HG03135 (cell line): Measurements from ENCODE around the gene RTEL1.
"Not testable (repeated sequence)": the region's sequence is repeated elsewhere in the genome, so short reads cannot be mapped to it uniquely, and the experiment has no call there.

Experiments used
- ATAC-seq: cut with Tn5 transposase; IDR thresholded peaks from one replicate; pipeline ENCODE4 v1.9.1; 2021; ENCODE audit warnings: mild to moderate bottlenecking, moderate library complexity; ENCODE audit not compliant: unreplicated experiment

The RTEL1 gene

GRCh38 chr20:63708301-63709148 is 50.4 kb downstream of the RTEL1 start:
- ATAC-seq = peak; percentile 10

- ATAC-seq = no peak
Observed at GRCh38 chr20:63709149-63709527, 51.0 kb downstream of the RTEL1 start.

- no peak for ATAC-seq
Observed at GRCh38 chr20:63711085-63711645, 53.1 kb downstream of the RTEL1 start.

- no peak for ATAC-seq
Observed at GRCh38 chr20:63712191-63712590, 54.1 kb downstream of the RTEL1 start.

GRCh38 chr20:63714858-63715257 is 56.7 kb downstream of the RTEL1 start:
- ATAC-seq = no peak

GRCh38 chr20:63718996-63719395 is 60.9 kb downstream of the RTEL1 start:
- no peak for ATAC-seq

- not testable (repeated sequence) for ATAC-seq
Observed at GRCh38 chr20:63722967-63723622, 65.0 kb downstream of the RTEL1 start.

- not testable (repeated sequence) for ATAC-seq
Observed at GRCh38 chr20:63730189-63730733, 72.1 kb downstream of the RTEL1 start.

GRCh38 chr20:63731410-63731809 is 73.3 kb downstream of the RTEL1 start:
- no peak for ATAC-seq

GRCh38 chr20:63732118-63733095 is 74.3 kb downstream of the RTEL1 start:
- ATAC-seq = no peak

- no peak for ATAC-seq
Observed at GRCh38 chr20:63733117-63733516, 75.0 kb downstream of the RTEL1 start.

- no peak for ATAC-seq
Observed at GRCh38 chr20:63733579-63734081, 75.5 kb downstream of the RTEL1 start.

- no peak for ATAC-seq
Observed at GRCh38 chr20:63734111-63734945, 76.2 kb downstream of the RTEL1 start.

GRCh38 chr20:63734946-63735858 is 77.1 kb downstream of the RTEL1 start:
- ATAC-seq = no peak

GRCh38 chr20:63735859-63736718 is 78.0 kb downstream of the RTEL1 start, which contains the start of gene LIME1:
Gene LIME1 (plus strand): TSS chr20:63736664. CDS start chr20:63737550, 886 bp downstream.
- ATAC-seq = no peak

GRCh38 chr20:63736893-63737694 is 79.0 kb downstream of the RTEL1 start:
- ATAC-seq = no peak

GRCh38 chr20:63737695-63737944 is 79.5 kb downstream of the RTEL1 start:
- ATAC-seq = no peak
